GM12892 (cell line): ENCODE results near the gene SFI1.

Experiments
- POLR2A ChIP-seq: IDR thresholded peaks from 2 replicates; pipeline ENCODE4 v1.6.1; 2011; ENCODE audit warnings: low read depth, low read length, control low read depth
- POLR2AphosphoS5 ChIP-seq: IDR thresholded peaks from 2 replicates; pipeline ENCODE4 v1.6.1; 2011; ENCODE audit warnings: low read depth, low read length, control low read depth
- TAF1 ChIP-seq: IDR thresholded peaks from 2 replicates; pipeline ENCODE4 v1.6.1; 2011; ENCODE audit warnings: low read depth, mild to moderate bottlenecking, control low read depth, low read length, borderline replicate concordance

- TF ChIP-seq POLR2A (no peak), POLR2AphosphoS5 (no peak), TAF1 (no peak)
These were observed 92.8 kb downstream of the SFI1 start for GRCh38 chr22:31588970-31589675.
